Endothelial cell of umbilical vein (primary cell): ENCODE results near the gene ZRANB2. TPM values are rescaled to one million over a fixed set of nuclear protein-coding genes. Genes with fewer than 3 reads are reported as not detected.
A peak's percentile ranks its signal among the peaks of the same experiment; 100 is the strongest.

ENCODE experiments used
- BruUV-seq: library from RNA; stranded (reverse); fragments of 400-500 nt; replicated peaks from 2 replicates; lab custom pipeline; 2021; lab: Mats Ljungman, UMichigan
- CTCF ChIA-PET: fragments of 300-600, 350-600 bp; sonication (Branson Sonifier 250); formaldehyde crosslinking; loops from one replicate; lab custom pipeline; 2021; ENCODE audit warnings: antibody characterized with exemption, inconsistent platforms; lab: Charles Lee
- POLR2A ChIA-PET: fragments of 300-600, 350-600 bp; sonication (Branson Sonifier 250); formaldehyde crosslinking; loops from one replicate; lab custom pipeline; 2021; ENCODE audit warnings: antibody characterized with exemption, inconsistent platforms; lab: Charles Lee
- DNase-seq: peaks from one replicate; pipeline ENCODE4 v3.0.0-alpha.2; 2011; ENCODE audit warnings: low read depth, low spot score
- FAIRE-seq: peaks from 2 replicates; lab custom pipeline; 2011; peaks lifted over from hg19 to GRCh38; lab: Jason Lieb, UNC
- H2AFZ ChIP-seq: 2 replicates; pipeline ENCODE4 v1.6.0; 2012; ENCODE audit warnings: low read depth, low read length, control low read depth, inconsistent platforms
- H3K27ac ChIP-seq: 2 replicates; pipeline ENCODE4 v1.5.1; 2011; ENCODE audit warnings: low read depth, mild to moderate bottlenecking, control low read depth, low read length, moderate library complexity; ENCODE audit not compliant: insufficient read depth
- H3K27me3 ChIP-seq, 2 experiments: 2 replicates each; pipeline versions ENCODE4 v1.6.0 to v1.6.1; 2011; ENCODE audit warnings: low read length in 2 of 2, mixed read lengths in 1 of 2; ENCODE audit not compliant: control insufficient read depth in 2 of 2, insufficient read depth in 2 of 2
- H3K36me3 ChIP-seq, 2 experiments: 2 replicates in 1 of 2; 3 replicates in 1 of 2; pipeline ENCODE4 v1.5.1; 2011; ENCODE audit warnings: low read length in 2 of 2, mild to moderate bottlenecking in 1 of 2, moderate library complexity in 1 of 2; ENCODE audit not compliant: control insufficient read depth in 2 of 2, insufficient read depth in 2 of 2; ENCODE audit errors: extremely low read depth in 1 of 2
- H3K4me1 ChIP-seq: 3 replicates; pipeline ENCODE4 v1.5.1; 2011; ENCODE audit warnings: mild to moderate bottlenecking, low read length; ENCODE audit not compliant: control insufficient read depth, insufficient read depth; ENCODE audit errors: extremely low read depth
- H3K4me2 ChIP-seq: 2 replicates; pipeline ENCODE4 v1.6.1; 2011; ENCODE audit warnings: low read length, control low read depth, mixed read lengths; ENCODE audit not compliant: insufficient read depth
- H3K4me3 ChIP-seq, 3 experiments: fragments of 200-600 bp in 1 of 3; sonication (generic), shearing (Covaris generic) in 1 of 3; replicated peaks in 1 of 3; 2 replicates each; pipeline ENCODE4 v1.5.1; 2011 to 2016; ENCODE audit warnings: control low read depth in 3 of 3, low read length in 3 of 3, mild to moderate bottlenecking in 2 of 3, inconsistent platforms in 1 of 3, low read depth in 1 of 3, moderate library complexity in 1 of 3; ENCODE audit not compliant: insufficient read depth in 1 of 3
- H3K79me2 ChIP-seq: 2 replicates; pipeline ENCODE4 v1.6.0; 2012; ENCODE audit warnings: low read length, inconsistent platforms; ENCODE audit not compliant: control insufficient read depth, insufficient read depth
- H3K9ac ChIP-seq: replicated peaks from 2 replicates; pipeline ENCODE3; 2011; ENCODE audit warnings: low read length, control low read depth; ENCODE audit not compliant: insufficient read depth; ENCODE audit errors: extremely low read depth
- H3K9me1 ChIP-seq: replicated peaks from 3 replicates; pipeline ENCODE4 v1.6.0; 2011; ENCODE audit warnings: mild to moderate bottlenecking, low read length; ENCODE audit not compliant: control insufficient read depth, insufficient read depth; ENCODE audit errors: extremely low read depth
- H3K9me3 ChIP-seq: replicated peaks from 2 replicates; pipeline ENCODE4 v1.5.1; 2012; ENCODE audit warnings: low read length, inconsistent platforms; ENCODE audit not compliant: control insufficient read depth, insufficient read depth
- H4K20me1 ChIP-seq: replicated peaks from 2 replicates; pipeline ENCODE3; 2011; ENCODE audit warnings: mild to moderate bottlenecking, low read length; ENCODE audit not compliant: control insufficient read depth, insufficient read depth; ENCODE audit errors: extremely low read depth
- CTCF ChIP-seq, 2 donors: IDR thresholded peaks; 1 replicate in 1 of 2; 2 replicates in 1 of 2; pipeline ENCODE4 v1.5.1; 2011; ENCODE audit warnings: low read length in 2 of 2, mild to moderate bottlenecking in 2 of 2, moderate library complexity in 2 of 2, control low read depth in 1 of 2, inconsistent platforms in 1 of 2, low read depth in 1 of 2; ENCODE audit not compliant: insufficient read depth in 1 of 2; ENCODE audit errors: extremely low read depth in 1 of 2
- EZH2 ChIP-seq: IDR thresholded peaks from 2 replicates; pipeline ENCODE4 v1.6.1; 2012; ENCODE audit warnings: borderline replicate concordance, low read depth, mild to moderate bottlenecking, moderate library complexity, low read length, inconsistent platforms; ENCODE audit not compliant: severe bottlenecking
- FOS ChIP-seq: IDR thresholded peaks from 2 replicates; pipeline ENCODE4 v1.6.1; 2011; ENCODE audit warnings: mild to moderate bottlenecking, low read length, moderate library complexity, borderline replicate concordance; ENCODE audit not compliant: insufficient read depth
- GATA2 ChIP-seq: IDR thresholded peaks from 2 replicates; pipeline ENCODE4 v1.7.0; 2011; ENCODE audit warnings: low read depth, mild to moderate bottlenecking, moderate library complexity, mixed read lengths, low read length; ENCODE audit not compliant: insufficient read length, insufficient read depth
- JUN ChIP-seq: IDR thresholded peaks from 2 replicates; pipeline ENCODE4 v1.6.1; 2011; ENCODE audit warnings: borderline replicate concordance, low read depth; ENCODE audit not compliant: insufficient read length, insufficient read depth
- MAX ChIP-seq: IDR thresholded peaks from 2 replicates; pipeline ENCODE4 v1.6.1; 2011; ENCODE audit not compliant: insufficient read depth, insufficient read length
- MYC ChIP-seq: IDR thresholded peaks from one replicate; pipeline ENCODE4 v1.6.1; 2011; ENCODE audit warnings: mild to moderate bottlenecking, low read depth, low read length
- POLR2A ChIP-seq: IDR thresholded peaks from 2 replicates; pipeline ENCODE4 v1.6.1; 2012; ENCODE audit warnings: low read depth, mild to moderate bottlenecking, control low read depth, low read length
- POLR2AphosphoS5 ChIP-seq: IDR thresholded peaks from 2 replicates; pipeline ENCODE4 v1.6.1; 2012; ENCODE audit warnings: low read depth, mild to moderate bottlenecking, control low read depth, low read length, moderate library complexity; ENCODE audit not compliant: insufficient read depth
- dilution Hi-C: fragments of 300-500 bp; cut with MboI; formaldehyde crosslinking; loops from one replicate; pipeline ENCODE4 v1.15.0; 2019; ENCODE audit warnings: low sequenced_read_pairs; ENCODE audit not compliant: extremely low pct_ligation_motif_present
- intact Hi-C: fragments of 100-400 bp; cut with micrococcal nuclease; formaldehyde crosslinking; loops from one replicate; pipeline ENCODE4 v1.10.0; 2022
- polyA plus RNA-seq, 4 experiments: library from polyadenylated mRNA; depleted of rRNA in 3 of 4; stranded (reverse) in 3 of 4; unstranded in 1 of 4; fragments of >200 nt; gene quantifications; 2 replicates each; pipeline versions ENCODE4 v1.2.1 to v1.2.3, GENCODE V29; 2011 to 2012; ENCODE audit warnings: missing spikeins in 1 of 4
- total RNA-seq: library from RNA; stranded (reverse); gene quantifications from 2 replicates; pipeline ENCODE4 v1.2.3, GENCODE V29; 2021

The ZRANB2 gene
- total and polyA plus RNA-seq, 2 donors (not counting 3 experiments of a cell fraction or from before 2014, with no cell fraction given): 23.6 to 84.1 TPM

GRCh38 chr1:71106658-71107322 lies 26.0 kb upstream of the ZRANB2 start:
- H3K9me3 ChIP-seq: no peaks in the 10 kb centered on the region
- H3K36me3 ChIP-seq: no peaks in the 10 kb centered on the region
- ChIA-PET POLR2A (no interaction called here), CTCF (no interaction called here)
- no peaks in the 10 kb centered on the region for H3K79me2 ChIP-seq
- TF ChIP-seq FOS: peak; percentile 51
- no peak for TF ChIP-seq MAX
- no peak for TF ChIP-seq JUN
- TF ChIP-seq POLR2AphosphoS5: no peak
- H2AFZ ChIP-seq: peak overlapping the region; percentile 36
- H3K4me2 ChIP-seq: no peak overlapping the region
- no peak overlapping the region for H3K4me3 ChIP-seq
- no TSS peak for BruUV-seq
- intact Hi-C loops: no loop called here
- no peaks in the 10 kb centered on the region for H3K4me1 ChIP-seq
- DNase-seq (peak; percentile 2), FAIRE-seq (peak; percentile 62)
- H3K9me1 ChIP-seq: no peaks in the 10 kb centered on the region
- H3K27me3 ChIP-seq: no peaks in the 10 kb centered on the region
- H3K9ac ChIP-seq: no peak overlapping the region
- no peaks in the 10 kb centered on the region for H4K20me1 ChIP-seq
- dilution Hi-C loops: no loop called here
- H3K27ac ChIP-seq: no peak overlapping the region

- dilution Hi-C loops: no loop called here
Measured at GRCh38 chr1:71104417-71104816, 23.6 kb upstream of the ZRANB2 start.

More at GRCh38 chr1:71104417-71104816, 23.6 kb upstream of the ZRANB2 start:
- TF ChIP-seq MAX (no peak), POLR2AphosphoS5 (no peak), POLR2A (no peak), CTCF (IDR thresholded peaks at IDR 0.05; ENCODE audit: extremely low read depth in 1 of 2, insufficient read depth in 1 of 2, low read depth in 1 of 2, low read length in 2 of 2) (no peak), MYC (no peak), GATA2 (no peak), EZH2 (no peak), FOS (no peak), JUN (no peak)
- Histone ChIP-seq H3K4me3 (no peak overlapping the region), H3K9me1 (no peaks in the 10 kb centered on the region), H3K9ac (no peak overlapping the region), H3K36me3 (no peaks in the 10 kb centered on the region), H3K4me1 (no peaks in the 10 kb centered on the region), H2AFZ (no peak overlapping the region), H3K27ac (no peak overlapping the region), H3K9me3 (no peaks in the 10 kb centered on the region), H3K27me3 (no peaks in the 10 kb centered on the region), H3K4me2 (no peak overlapping the region), H4K20me1 (no peaks in the 10 kb centered on the region), H3K79me2 (no peaks in the 10 kb centered on the region)
- intact Hi-C loops: no loop called here
- DNase-seq (no peak), FAIRE-seq (no peak)
- POLR2A ChIA-PET: no interaction called here
- BruUV-seq: no TSS peak
- CTCF ChIA-PET: interaction anchor here (1.0 to 1.8 kb wide), 3 partner anchors 9 to 10 kb away, joined by 3 to 5 read pairs (median 4); no protein-coding TSS in a partner anchor
